Endothelial cell of umbilical vein (primary cell): ENCODE data around the gene PDE4B. TPM values are rescaled to one million over a fixed set of nuclear protein-coding genes. Genes with fewer than 3 reads are reported as not detected.

Experiments used
- BruUV-seq: library from RNA; stranded (reverse); fragments of 400-500 nt; replicated peaks from 2 replicates; lab custom pipeline; 2021; lab: Mats Ljungman, UMichigan
- CTCF ChIA-PET: fragments of 300-600, 350-600 bp; sonication (Branson Sonifier 250); formaldehyde crosslinking; loops from one replicate; lab custom pipeline; 2021; ENCODE audit warnings: antibody characterized with exemption, inconsistent platforms; lab: Charles Lee
- POLR2A ChIA-PET: fragments of 300-600, 350-600 bp; sonication (Branson Sonifier 250); formaldehyde crosslinking; loops from one replicate; lab custom pipeline; 2021; ENCODE audit warnings: antibody characterized with exemption, inconsistent platforms; lab: Charles Lee
- DNase-seq: peaks from one replicate; pipeline ENCODE4 v3.0.0-alpha.2; 2011; ENCODE audit warnings: low read depth, low spot score
- FAIRE-seq: peaks from 2 replicates; lab custom pipeline; 2011; peaks lifted over from hg19 to GRCh38; lab: Jason Lieb, UNC
- H2AFZ ChIP-seq: 2 replicates; pipeline ENCODE4 v1.6.0; 2012; ENCODE audit warnings: low read depth, low read length, control low read depth, inconsistent platforms
- H3K27ac ChIP-seq: 2 replicates; pipeline ENCODE4 v1.5.1; 2011; ENCODE audit warnings: low read depth, mild to moderate bottlenecking, control low read depth, low read length, moderate library complexity; ENCODE audit not compliant: insufficient read depth
- H3K27me3 ChIP-seq, 2 experiments: 2 replicates each; pipeline versions ENCODE4 v1.6.0 to v1.6.1; 2011; ENCODE audit warnings: low read length in 2 of 2, mixed read lengths in 1 of 2; ENCODE audit not compliant: control insufficient read depth in 2 of 2, insufficient read depth in 2 of 2
- H3K36me3 ChIP-seq, 2 experiments: 2 replicates in 1 of 2; 3 replicates in 1 of 2; pipeline ENCODE4 v1.5.1; 2011; ENCODE audit warnings: low read length in 2 of 2, mild to moderate bottlenecking in 1 of 2, moderate library complexity in 1 of 2; ENCODE audit not compliant: control insufficient read depth in 2 of 2, insufficient read depth in 2 of 2; ENCODE audit errors: extremely low read depth in 1 of 2
- H3K4me1 ChIP-seq: 3 replicates; pipeline ENCODE4 v1.5.1; 2011; ENCODE audit warnings: mild to moderate bottlenecking, low read length; ENCODE audit not compliant: control insufficient read depth, insufficient read depth; ENCODE audit errors: extremely low read depth
- H3K4me2 ChIP-seq: 2 replicates; pipeline ENCODE4 v1.6.1; 2011; ENCODE audit warnings: low read length, control low read depth, mixed read lengths; ENCODE audit not compliant: insufficient read depth
- H3K4me3 ChIP-seq, 3 experiments: fragments of 200-600 bp in 1 of 3; sonication (generic), shearing (Covaris generic) in 1 of 3; replicated peaks in 1 of 3; 2 replicates each; pipeline ENCODE4 v1.5.1; 2011 to 2016; ENCODE audit warnings: control low read depth in 3 of 3, low read length in 3 of 3, mild to moderate bottlenecking in 2 of 3, inconsistent platforms in 1 of 3, low read depth in 1 of 3, moderate library complexity in 1 of 3; ENCODE audit not compliant: insufficient read depth in 1 of 3
- H3K79me2 ChIP-seq: 2 replicates; pipeline ENCODE4 v1.6.0; 2012; ENCODE audit warnings: low read length, inconsistent platforms; ENCODE audit not compliant: control insufficient read depth, insufficient read depth
- H3K9ac ChIP-seq: replicated peaks from 2 replicates; pipeline ENCODE3; 2011; ENCODE audit warnings: low read length, control low read depth; ENCODE audit not compliant: insufficient read depth; ENCODE audit errors: extremely low read depth
- H3K9me1 ChIP-seq: replicated peaks from 3 replicates; pipeline ENCODE4 v1.6.0; 2011; ENCODE audit warnings: mild to moderate bottlenecking, low read length; ENCODE audit not compliant: control insufficient read depth, insufficient read depth; ENCODE audit errors: extremely low read depth
- H3K9me3 ChIP-seq: replicated peaks from 2 replicates; pipeline ENCODE4 v1.5.1; 2012; ENCODE audit warnings: low read length, inconsistent platforms; ENCODE audit not compliant: control insufficient read depth, insufficient read depth
- H4K20me1 ChIP-seq: replicated peaks from 2 replicates; pipeline ENCODE3; 2011; ENCODE audit warnings: mild to moderate bottlenecking, low read length; ENCODE audit not compliant: control insufficient read depth, insufficient read depth; ENCODE audit errors: extremely low read depth
- EZH2 ChIP-seq: IDR thresholded peaks from 2 replicates; pipeline ENCODE4 v1.6.1; 2012; ENCODE audit warnings: borderline replicate concordance, low read depth, mild to moderate bottlenecking, moderate library complexity, low read length, inconsistent platforms; ENCODE audit not compliant: severe bottlenecking
- FOS ChIP-seq: IDR thresholded peaks from 2 replicates; pipeline ENCODE4 v1.6.1; 2011; ENCODE audit warnings: mild to moderate bottlenecking, low read length, moderate library complexity, borderline replicate concordance; ENCODE audit not compliant: insufficient read depth
- GATA2 ChIP-seq: IDR thresholded peaks from 2 replicates; pipeline ENCODE4 v1.7.0; 2011; ENCODE audit warnings: low read depth, mild to moderate bottlenecking, moderate library complexity, mixed read lengths, low read length; ENCODE audit not compliant: insufficient read length, insufficient read depth
- JUN ChIP-seq: IDR thresholded peaks from 2 replicates; pipeline ENCODE4 v1.6.1; 2011; ENCODE audit warnings: borderline replicate concordance, low read depth; ENCODE audit not compliant: insufficient read length, insufficient read depth
- POLR2A ChIP-seq: IDR thresholded peaks from 2 replicates; pipeline ENCODE4 v1.6.1; 2012; ENCODE audit warnings: low read depth, mild to moderate bottlenecking, control low read depth, low read length
- POLR2AphosphoS5 ChIP-seq: IDR thresholded peaks from 2 replicates; pipeline ENCODE4 v1.6.1; 2012; ENCODE audit warnings: low read depth, mild to moderate bottlenecking, control low read depth, low read length, moderate library complexity; ENCODE audit not compliant: insufficient read depth
- dilution Hi-C: fragments of 300-500 bp; cut with MboI; formaldehyde crosslinking; loops from one replicate; pipeline ENCODE4 v1.15.0; 2019; ENCODE audit warnings: low sequenced_read_pairs; ENCODE audit not compliant: extremely low pct_ligation_motif_present
- intact Hi-C: fragments of 100-400 bp; cut with micrococcal nuclease; formaldehyde crosslinking; loops from one replicate; pipeline ENCODE4 v1.10.0; 2022
- polyA plus RNA-seq, 4 experiments: library from polyadenylated mRNA; depleted of rRNA in 3 of 4; stranded (reverse) in 3 of 4; unstranded in 1 of 4; fragments of >200 nt; gene quantifications; 2 replicates each; pipeline versions ENCODE4 v1.2.1 to v1.2.3, GENCODE V29; 2011 to 2012; ENCODE audit warnings: missing spikeins in 1 of 4
- total RNA-seq: library from RNA; stranded (reverse); gene quantifications from 2 replicates; pipeline ENCODE4 v1.2.3, GENCODE V29; 2021
- TF ChIP-seq, protein P1 (sequence below): IDR thresholded peaks from 2 replicates; pipeline ENCODE4 v1.6.1; 2011; ENCODE audit not compliant: insufficient read depth, insufficient read length

The PDE4B gene
- total and polyA plus RNA-seq, 2 donors (not counting 3 experiments of a cell fraction or from before 2014, with no cell fraction given): 63.5 to 69.8 TPM

DNA sequence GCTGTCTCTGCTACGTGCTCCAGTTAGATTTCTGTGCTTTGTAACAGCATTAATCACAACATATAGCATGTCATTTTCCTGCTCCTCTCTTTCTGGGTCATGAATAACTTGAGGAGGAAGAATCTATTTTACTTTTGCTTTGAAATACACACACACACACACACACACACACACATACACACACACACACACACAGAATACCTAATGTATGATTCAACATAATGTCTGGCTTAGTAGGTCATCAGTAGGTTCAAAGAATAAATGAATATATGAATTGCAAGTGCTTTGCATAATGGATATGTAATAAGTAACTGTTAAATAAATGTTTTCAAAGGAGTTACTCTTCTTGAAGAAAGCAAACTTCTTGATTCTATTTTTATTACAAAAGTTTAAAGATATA lies 249.0 kb downstream of the PDE4B start:
- DNase-seq (no peak), FAIRE-seq (no peak)
- ChIA-PET CTCF (no interaction called here), POLR2A (no interaction called here)
- Histone ChIP-seq H4K20me1 (no peaks in the 10 kb centered on the region), H3K79me2 (no peaks in the 10 kb centered on the region), H3K27ac (no peak overlapping the region), H3K27me3 (no peaks in the 10 kb centered on the region), H3K4me2 (no peak overlapping the region), H2AFZ (no peak overlapping the region), H3K9me3 (no peaks in the 10 kb centered on the region), H3K36me3 (no peaks in the 10 kb centered on the region), H3K4me1 (no peaks in the 10 kb centered on the region), H3K9me1 (no peaks in the 10 kb centered on the region), H3K9ac (no peak overlapping the region), H3K4me3 (no peak overlapping the region)
- intact Hi-C loops: no loop called here
- BruUV-seq: no TSS peak
- TF ChIP-seq JUN (no peak), FOS (no peak), GATA2 (no peak), POLR2A (no peak)
- TF ChIP-seq, protein P1, sequence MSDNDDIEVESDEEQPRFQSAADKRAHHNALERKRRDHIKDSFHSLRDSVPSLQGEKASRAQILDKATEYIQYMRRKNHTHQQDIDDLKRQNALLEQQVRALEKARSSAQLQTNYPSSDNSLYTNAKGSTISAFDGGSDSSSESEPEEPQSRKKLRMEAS: no peak
- dilution Hi-C loops: no loop called here

DNA sequence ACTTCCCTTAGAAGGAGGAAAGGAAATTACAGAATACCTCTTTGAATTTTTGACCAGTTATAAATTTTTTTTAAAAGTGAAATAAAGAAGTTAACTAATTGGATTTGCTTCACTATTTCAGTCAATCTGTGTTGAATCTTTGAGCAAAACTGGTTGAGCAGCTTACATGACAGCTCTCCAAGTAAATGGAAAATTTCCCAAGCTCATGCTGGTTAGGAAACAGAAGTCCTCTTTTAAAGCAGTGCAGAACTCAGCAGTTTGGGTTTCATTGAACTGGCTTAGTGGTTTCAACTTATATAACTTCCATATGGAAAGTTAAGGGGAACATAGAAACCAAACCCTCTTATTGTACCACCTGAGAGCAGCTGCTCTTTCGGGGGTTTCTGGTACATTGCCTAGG lies 250.5 kb downstream of the PDE4B start:
- Histone ChIP-seq H3K9me1 (no peaks in the 10 kb centered on the region), H2AFZ (no peak overlapping the region), H3K4me3 (no peak overlapping the region), H3K4me2 (no peak overlapping the region), H3K9ac (no peak overlapping the region), H3K36me3 (no peaks in the 10 kb centered on the region), H4K20me1 (no peaks in the 10 kb centered on the region), H3K27me3 (no peaks in the 10 kb centered on the region), H3K9me3 (no peaks in the 10 kb centered on the region), H3K4me1 (peaks cover 5% of the 10 kb centered on the region), H3K79me2 (no peaks in the 10 kb centered on the region), H3K27ac (no peak overlapping the region)
- POLR2A ChIA-PET: no interaction called here
- TF ChIP-seq EZH2: no peak
- TF ChIP-seq FOS: no peak
- no peak for TF ChIP-seq POLR2AphosphoS5
- intact Hi-C loops: no loop called here
- CTCF ChIA-PET: no interaction called here
- dilution Hi-C loops: no loop called here
- no peak for FAIRE-seq
- BruUV-seq: no TSS peak
- DNase-seq: no peak
